Effector CD8-positive, alpha-beta T cell (primary cell): Measurements from ENCODE around the gene BANP.
"Not testable (repeated sequence)": the region's sequence is repeated elsewhere in the genome, so short reads cannot be mapped to it uniquely, and the experiment has no call there.

Experiments used
- DNase-seq: peaks from one replicate; lab custom pipeline; 2025; lab: John Stamatoyannopoulos, UW

Gene BANP

GRCh38 chr16:87966685-87967185, 15.5 kb downstream of the BANP start:
- no peak for DNase-seq

- DNase-seq, result no peak
Measured at GRCh38 chr16:87968541-87968940, 17.3 kb downstream of the BANP start.

- DNase-seq, result no peak
Measured at GRCh38 chr16:87970186-87970585, 19.0 kb downstream of the BANP start.

- no peak for DNase-seq
Measured at GRCh38 chr16:87971933-87972332, 20.7 kb downstream of the BANP start.

GRCh38 chr16:87973717-87974116, 22.5 kb downstream of the BANP start:
- DNase-seq, result no peak

- DNase-seq, result no peak
Measured at GRCh38 chr16:87974178-87974577, 22.9 kb downstream of the BANP start.

GRCh38 chr16:87976665-87977064, 25.4 kb downstream of the BANP start:
- DNase-seq, result no peak

GRCh38 chr16:87978127-87978526, 26.9 kb downstream of the BANP start:
- no peak for DNase-seq

- DNase-seq, result no peak
Measured at GRCh38 chr16:87979352-87979751, 28.1 kb downstream of the BANP start.

GRCh38 chr16:87979911-87980630, 28.8 kb downstream of the BANP start:
- not testable (repeated sequence) for DNase-seq

GRCh38 chr16:87981376-87981775, 30.1 kb downstream of the BANP start:
- not testable (repeated sequence) for DNase-seq

- DNase-seq, result no peak
Measured at GRCh38 chr16:87982581-87983041, 31.4 kb downstream of the BANP start.

GRCh38 chr16:87983072-87983736, 32.0 kb downstream of the BANP start:
- not testable (repeated sequence) for DNase-seq

- DNase-seq, result not testable (repeated sequence)
Measured at GRCh38 chr16:87983737-87984097, 32.5 kb downstream of the BANP start.

- not testable (repeated sequence) for DNase-seq
Measured at GRCh38 chr16:87984180-87984579, 32.9 kb downstream of the BANP start.

GRCh38 chr16:87984632-87985267, 33.5 kb downstream of the BANP start:
- DNase-seq, result no peak

- DNase-seq, result not testable (repeated sequence)
Measured at GRCh38 chr16:87985493-87985892, 34.3 kb downstream of the BANP start.

- not testable (repeated sequence) for DNase-seq
Measured at GRCh38 chr16:87986361-87986849, 35.2 kb downstream of the BANP start.

- DNase-seq, result not testable (repeated sequence)
Measured at GRCh38 chr16:87988596-87988995, 37.4 kb downstream of the BANP start.

- not testable (repeated sequence) for DNase-seq
Measured at GRCh38 chr16:87990254-87990653, 39.0 kb downstream of the BANP start.

- DNase-seq, result not testable (repeated sequence)
Measured at GRCh38 chr16:87992142-87992541, 40.9 kb downstream of the BANP start.

GRCh38 chr16:87993901-87994300, 42.7 kb downstream of the BANP start:
- DNase-seq, result no peak
